M059J (cell line): ENCODE data around the gene STT3B. TPM values are rescaled to one million over a fixed set of nuclear protein-coding genes. Genes with fewer than 3 reads are reported as not detected.

Experiments
- DNase-seq: peaks from one replicate; pipeline ENCODE4 v3.0.0-alpha.2; 2012; ENCODE audit warnings: low read depth
- total RNA-seq: library from RNA; depleted of rRNA; stranded (reverse); fragments of >200 nt; shearing (Covaris generic); gene quantifications from 2 replicates; pipeline ENCODE4 v1.2.3, GENCODE V29; 2014

The STT3B gene
- total RNA-seq, 1 experiment from 2014 or later: 146 TPM

GRCh38 chr3:31648286-31648968, 115.7 kb downstream of the STT3B start:
- no peak for DNase-seq

- DNase-seq: no peak
Measured at GRCh38 chr3:31652296-31652695, 119.6 kb downstream of the STT3B start.

- no peak for DNase-seq
Measured at GRCh38 chr3:31653464-31653863, 120.7 kb downstream of the STT3B start.

- DNase-seq: no peak
Measured at GRCh38 chr3:31654998-31655397, 122.3 kb downstream of the STT3B start.

- DNase-seq: peak; percentile 11
Measured at GRCh38 chr3:31659246-31659645, 126.5 kb downstream of the STT3B start.

- no peak for DNase-seq
Measured at GRCh38 chr3:31661286-31661685, 128.6 kb downstream of the STT3B start.

DNA sequence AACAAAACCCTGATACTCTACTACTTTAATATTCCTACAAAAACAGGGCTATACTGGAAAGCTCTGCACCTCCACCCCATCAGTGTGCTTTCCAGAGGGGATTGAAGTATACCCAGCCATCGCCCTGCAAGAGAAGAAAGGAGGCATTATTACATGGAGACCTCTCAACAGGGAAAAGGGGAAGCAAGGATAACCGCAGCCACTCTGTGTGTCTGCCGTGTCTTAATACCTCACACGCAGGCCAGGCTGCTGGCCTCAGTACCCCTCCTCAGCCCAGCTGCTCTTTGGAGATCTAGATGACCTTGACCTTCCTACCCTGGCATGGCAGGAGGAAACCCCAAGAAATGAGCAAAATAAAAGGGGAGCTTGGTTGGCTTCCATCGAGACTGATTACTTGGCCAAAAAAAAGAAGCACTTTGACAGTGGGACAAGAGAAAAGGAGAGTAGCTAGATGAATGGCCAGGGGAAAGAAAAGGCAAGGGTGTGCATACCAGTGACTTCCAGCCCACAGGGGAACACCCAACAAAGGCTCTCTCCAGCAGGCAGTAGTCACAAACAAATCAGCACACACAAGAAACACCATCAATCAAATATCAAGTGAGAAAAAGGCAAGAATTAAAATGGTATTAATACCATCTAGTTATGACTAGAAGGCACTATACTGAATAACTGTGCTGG, 129.4 kb downstream of the STT3B start:
- DNase-seq: no peak

- no peak for DNase-seq
Measured at GRCh38 chr3:31664031-31664430, 131.3 kb downstream of the STT3B start.

DNA sequence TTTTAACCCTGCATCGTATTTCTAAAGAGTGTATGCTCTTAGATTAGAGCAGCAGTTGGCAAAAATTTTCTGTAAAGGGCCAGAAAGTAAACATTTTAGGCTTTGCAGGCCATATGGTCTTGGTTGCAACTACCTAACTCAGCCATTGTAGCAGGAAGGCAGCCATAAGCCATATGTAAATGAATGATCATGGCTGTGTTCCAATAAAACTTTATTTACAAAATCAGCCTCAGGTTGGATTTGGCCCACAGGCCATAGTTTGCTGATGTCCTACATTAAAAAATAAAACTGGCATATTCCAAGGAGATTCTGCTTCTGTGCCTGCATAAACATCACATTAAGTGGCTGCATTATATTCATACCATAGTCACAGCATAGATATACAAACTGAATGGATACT, 134.9 kb downstream of the STT3B start:
- DNase-seq: no peak

GRCh38 chr3:31668242-31668641, 135.5 kb downstream of the STT3B start:
- DNase-seq: no peak

GRCh38 chr3:31670136-31670535, 137.4 kb downstream of the STT3B start:
- no peak for DNase-seq

DNA sequence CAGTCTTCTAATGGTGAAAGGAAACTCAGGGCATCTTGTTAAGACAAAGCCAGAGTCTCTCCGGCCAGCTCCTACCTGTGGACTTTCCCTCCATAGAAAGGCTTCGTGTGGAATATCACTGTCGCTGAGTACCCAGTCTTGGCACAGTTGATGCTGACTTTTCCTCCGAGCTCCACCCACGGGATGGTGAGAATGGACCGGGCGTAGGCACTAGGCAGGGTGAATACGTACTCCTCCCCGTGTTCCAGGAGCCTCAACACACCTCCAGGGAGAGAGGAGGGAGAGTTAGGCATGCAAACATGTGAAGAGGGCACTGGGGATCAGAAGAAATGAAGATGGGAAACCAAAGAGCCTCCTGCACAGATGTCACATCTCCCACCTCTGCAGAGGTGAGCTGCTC, 138.0 kb downstream of the STT3B start:
- no peak for DNase-seq

GRCh38 chr3:31671451-31671850, 138.7 kb downstream of the STT3B start:
- no peak for DNase-seq

- no peak for DNase-seq
Measured at GRCh38 chr3:31671976-31672375, 139.3 kb downstream of the STT3B start.

DNA sequence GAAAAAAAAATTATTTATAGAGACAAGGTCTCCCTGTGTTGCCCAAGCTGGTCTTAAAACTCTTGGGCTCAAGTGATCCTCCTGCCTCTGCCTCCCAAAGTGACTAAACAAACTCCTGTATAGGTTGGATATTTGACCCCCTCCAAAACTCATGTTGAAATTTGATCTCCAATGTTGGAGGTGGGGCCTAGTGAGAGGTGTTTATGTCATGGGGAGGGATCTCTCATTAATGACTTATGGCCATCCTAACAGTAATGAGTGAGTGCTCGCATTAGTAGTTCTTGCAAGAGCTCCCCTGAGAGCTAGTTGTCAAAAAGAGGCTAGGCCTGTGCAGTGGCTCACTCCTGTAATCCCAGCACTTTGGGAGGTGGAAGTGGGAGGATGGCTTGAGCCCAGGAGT, 141.2 kb downstream of the STT3B start:
- DNase-seq: no peak

- DNase-seq: no peak
Measured at GRCh38 chr3:31676556-31676955, 143.8 kb downstream of the STT3B start.

- no peak for DNase-seq
Measured at GRCh38 chr3:31680072-31680870, 147.5 kb downstream of the STT3B start.
